Jurkat, Clone E6-1 (cell line): Measurements from ENCODE around the gene VWA5B1.
"Not testable (repeated sequence)": the region's sequence is repeated elsewhere in the genome, so short reads cannot be mapped to it uniquely, and the experiment has no call there.

Experiments
- DNase-seq: peaks from one replicate; pipeline ENCODE4 v3.0.0-alpha.2; 2011; ENCODE audit warnings: low read depth, low spot score
- H3K4me3 ChIP-seq: 2 replicates; pipeline ENCODE4 v1.5.1; 2011; ENCODE audit warnings: mild to moderate bottlenecking, low read length, control low read depth, moderate library complexity

The VWA5B1 gene

DNA sequence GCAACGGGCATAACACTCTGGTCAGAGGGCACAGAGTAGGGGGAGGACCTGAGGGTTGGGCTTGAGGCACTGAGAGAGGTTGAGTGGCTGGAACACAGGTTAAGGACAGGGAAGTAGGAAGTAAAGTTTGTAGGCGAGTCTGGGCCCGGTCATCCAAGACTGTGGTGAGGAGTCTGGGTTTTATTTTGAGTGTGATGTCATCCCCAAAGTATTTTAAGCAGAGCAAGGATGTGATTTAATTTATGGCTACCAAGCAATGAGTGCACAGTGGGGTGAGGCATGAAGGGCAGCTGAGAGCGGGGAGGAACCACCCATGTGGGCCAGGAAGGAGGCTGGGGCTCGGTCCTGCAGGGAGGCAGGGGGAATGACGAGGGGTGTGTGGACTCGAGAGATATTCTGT is 11.2 kb upstream of the VWA5B1 start:
- no peak for DNase-seq
- no peak overlapping the region for H3K4me3 ChIP-seq

DNA sequence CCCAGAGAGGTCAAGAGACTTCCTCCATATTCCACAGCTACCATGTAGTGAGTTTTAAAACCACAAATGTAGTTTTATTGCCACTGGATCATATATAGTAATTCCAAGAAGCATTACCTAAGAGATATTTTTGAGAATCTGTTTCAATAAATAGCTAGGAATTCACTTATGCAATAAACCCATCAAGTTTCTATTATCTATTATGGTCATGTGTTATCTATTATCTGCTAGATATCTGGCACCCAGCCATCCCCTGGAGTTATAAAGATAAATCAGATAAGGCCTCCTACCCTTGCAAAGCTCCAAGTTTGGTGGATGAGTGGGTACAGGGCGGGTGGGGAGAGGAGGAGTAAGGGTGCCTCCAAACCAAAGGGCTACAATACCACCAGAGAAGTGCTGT is 10.3 kb upstream of the VWA5B1 start:
- no peak overlapping the region for H3K4me3 ChIP-seq
- no peak for DNase-seq

DNA sequence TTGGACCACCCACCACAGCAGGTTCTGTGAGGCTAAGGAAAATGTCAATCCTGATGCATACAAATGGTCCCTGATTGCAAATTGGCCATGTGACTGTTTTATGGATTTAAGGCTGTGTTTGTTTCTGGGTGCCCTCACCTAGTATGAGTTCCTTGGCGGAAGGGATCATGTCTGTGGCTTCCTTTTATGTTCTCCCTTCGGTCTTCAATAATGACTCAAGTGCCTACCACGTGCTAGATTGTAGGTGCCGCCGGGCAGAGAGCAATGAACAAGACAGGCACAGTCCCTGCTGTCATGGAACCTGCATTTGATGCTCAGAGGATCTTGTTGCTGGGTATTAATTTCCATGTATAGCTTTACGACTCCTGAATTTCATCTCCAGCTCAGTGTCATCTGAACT is 9.8 kb upstream of the VWA5B1 start:
- no peak overlapping the region for H3K4me3 ChIP-seq
- DNase-seq: no peak

DNA sequence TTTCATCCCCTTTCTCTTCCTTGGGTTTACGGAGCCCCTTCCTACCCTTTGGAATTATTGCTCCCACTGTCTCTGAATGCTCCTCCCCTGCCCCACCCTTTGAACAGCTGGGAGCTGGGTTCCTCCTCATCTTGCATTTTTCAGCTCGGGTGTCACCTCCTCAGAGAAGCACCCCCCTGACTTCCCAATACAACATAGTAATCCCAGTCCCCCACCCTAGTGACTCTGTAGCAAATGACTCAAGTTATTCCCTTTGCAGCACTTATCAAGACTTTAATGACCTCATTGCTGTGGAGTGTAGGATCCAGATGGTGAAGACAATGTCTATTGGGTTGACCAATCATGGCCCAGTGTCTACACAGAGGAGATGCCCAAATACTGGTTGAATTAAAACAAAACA is 8.9 kb upstream of the VWA5B1 start:
- H3K4me3 ChIP-seq: no peak overlapping the region
- DNase-seq: no peak

DNA sequence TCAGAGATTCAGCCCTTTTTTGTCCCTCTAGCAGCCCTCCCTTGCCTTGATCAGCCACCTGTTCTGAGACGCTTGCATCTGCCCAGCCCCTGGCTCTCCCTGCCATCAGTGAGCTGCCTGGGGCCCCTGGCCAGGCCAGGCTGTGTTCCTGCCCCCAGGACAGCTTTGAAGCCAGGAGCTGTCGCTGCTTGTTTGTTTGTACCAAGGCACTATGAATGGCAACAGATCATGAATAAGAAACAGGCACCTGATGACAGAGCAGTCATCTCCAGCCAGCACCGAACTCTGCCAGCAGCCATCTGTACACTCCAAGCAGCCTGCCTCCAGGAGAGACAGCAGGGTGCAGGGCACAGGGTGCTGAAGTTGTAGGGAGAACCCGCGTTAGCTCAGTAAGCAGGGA is 8.1 kb upstream of the VWA5B1 start:
- H3K4me3 ChIP-seq: no peak overlapping the region
- no peak for DNase-seq

DNA sequence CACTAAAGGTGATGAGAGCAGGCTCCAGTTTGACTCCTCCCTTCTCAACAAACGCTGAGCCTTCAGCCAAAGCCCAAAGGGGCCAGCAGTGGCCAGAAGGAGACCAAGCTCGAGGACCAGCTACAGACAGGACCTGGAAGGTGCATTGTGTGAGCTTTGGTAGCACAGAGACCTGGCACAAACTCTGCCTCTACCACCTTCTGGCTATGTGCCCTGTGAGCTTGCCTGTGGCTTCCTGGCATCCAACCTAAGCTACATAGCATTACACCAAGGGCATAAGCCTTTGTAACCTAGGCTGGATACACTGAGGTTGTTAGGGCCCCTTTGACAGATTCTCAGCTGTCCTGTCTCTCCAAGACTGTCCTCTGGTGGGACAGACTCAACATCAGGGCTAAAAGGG is 6.6 kb upstream of the VWA5B1 start:
- H3K4me3 ChIP-seq: no peak overlapping the region
- DNase-seq: no peak

DNA sequence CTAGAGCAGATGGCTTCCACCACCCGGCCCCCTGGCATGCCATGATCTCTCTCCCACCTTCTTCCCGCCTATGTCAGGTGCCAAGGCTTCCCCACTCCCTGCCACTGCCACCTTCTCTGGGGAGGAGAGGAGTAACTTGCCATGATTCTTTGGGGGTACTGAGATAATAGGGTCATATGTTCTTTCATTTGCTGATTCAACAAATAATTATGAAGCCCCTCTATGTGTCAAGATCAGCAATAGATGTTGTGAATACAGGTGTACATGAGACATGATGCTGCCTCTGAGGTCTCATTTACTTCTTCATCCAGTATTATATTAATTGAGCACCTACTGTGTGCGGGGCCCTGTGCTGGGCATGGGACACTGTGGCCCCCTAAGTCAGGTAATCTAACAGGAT is 6.0 kb upstream of the VWA5B1 start:
- H3K4me3 ChIP-seq: no peak overlapping the region
- DNase-seq: no peak

DNA sequence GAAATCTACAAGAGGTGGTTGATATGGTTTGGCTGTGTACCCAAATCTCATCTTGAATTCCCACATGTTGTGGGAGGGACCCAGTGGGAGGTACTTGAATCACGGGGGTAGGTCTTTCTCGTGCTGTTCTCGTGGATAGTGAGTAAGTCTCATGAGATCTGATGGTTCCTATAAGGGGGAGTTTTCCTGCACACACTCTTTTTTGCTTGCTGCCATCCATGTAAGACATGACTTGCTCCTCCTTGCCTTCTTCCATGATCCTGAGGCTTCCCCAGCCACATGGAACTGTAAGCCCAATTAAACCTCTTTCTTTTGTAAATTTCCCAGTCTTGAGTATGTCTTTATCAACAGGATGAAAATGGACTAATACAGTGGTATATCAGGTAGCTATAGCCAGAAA is 5.2 kb upstream of the VWA5B1 start:
- no peak overlapping the region for H3K4me3 ChIP-seq
- no peak for DNase-seq

DNA sequence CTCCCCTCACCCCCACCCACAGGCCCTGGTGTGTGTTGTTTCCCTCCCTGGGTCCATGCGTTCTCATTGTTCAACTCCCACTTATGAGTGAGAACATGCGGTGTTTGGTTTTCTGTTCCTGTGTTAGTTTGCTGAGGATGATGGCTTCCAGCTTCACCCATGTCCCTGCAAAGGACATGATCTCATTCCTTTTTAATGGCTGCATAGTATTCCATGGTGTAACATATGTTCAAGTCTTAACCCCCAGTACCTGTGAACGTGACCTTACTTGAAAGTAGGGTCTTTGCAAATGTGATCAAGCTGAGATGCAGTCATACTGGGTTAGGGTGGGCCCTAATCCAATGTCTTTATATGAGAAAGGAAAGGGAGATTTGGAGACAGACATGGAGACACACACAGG is 3.0 kb upstream of the VWA5B1 start:
- not testable (repeated sequence) for H3K4me3 ChIP-seq, DNase-seq

DNA sequence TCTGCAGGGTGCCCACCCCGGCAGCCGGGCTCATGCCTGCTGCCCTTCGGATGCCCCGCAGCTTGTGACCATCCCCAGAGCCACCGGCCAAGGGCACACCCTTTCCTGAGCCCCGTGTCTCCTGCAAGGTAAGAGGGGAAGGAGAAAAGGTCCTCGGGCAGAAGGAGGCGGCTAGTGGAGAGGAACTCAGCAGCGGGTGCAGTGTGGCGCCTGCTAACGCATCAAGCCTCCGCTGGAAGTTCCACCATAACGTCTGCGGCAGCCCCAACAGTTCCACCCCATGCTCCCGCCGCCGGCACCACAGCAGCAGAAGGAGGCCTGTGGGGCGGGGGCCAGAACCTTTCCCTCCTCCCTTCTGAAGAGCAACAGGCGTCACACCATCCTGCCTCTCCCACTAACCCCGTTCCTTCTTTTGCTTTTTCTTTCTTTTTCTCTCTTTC is 990 bp downstream of the VWA5B1 start:
- no peak overlapping the region for H3K4me3 ChIP-seq
- no peak for DNase-seq

DNA sequence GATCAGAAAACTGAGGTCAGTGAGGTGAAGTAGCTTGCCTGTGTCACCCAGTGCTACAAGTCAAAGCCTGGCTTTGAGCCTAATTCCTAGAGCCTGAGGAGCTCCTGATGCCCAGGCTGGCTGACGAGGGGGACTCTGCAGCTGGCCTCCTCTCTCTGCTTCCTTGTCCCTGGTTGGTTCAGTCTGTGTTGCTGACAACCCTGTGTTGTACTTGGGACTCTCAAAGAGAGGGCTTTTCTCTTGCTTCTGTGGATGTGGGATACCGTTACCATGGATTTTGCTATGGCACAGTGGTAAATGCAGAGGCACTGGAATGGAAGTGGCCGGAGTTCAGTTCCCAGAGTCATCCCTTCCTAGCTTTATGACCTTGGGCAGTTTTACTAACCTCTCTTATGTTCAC is 8.0 kb downstream of the VWA5B1 start:
- DNase-seq: no peak

DNA sequence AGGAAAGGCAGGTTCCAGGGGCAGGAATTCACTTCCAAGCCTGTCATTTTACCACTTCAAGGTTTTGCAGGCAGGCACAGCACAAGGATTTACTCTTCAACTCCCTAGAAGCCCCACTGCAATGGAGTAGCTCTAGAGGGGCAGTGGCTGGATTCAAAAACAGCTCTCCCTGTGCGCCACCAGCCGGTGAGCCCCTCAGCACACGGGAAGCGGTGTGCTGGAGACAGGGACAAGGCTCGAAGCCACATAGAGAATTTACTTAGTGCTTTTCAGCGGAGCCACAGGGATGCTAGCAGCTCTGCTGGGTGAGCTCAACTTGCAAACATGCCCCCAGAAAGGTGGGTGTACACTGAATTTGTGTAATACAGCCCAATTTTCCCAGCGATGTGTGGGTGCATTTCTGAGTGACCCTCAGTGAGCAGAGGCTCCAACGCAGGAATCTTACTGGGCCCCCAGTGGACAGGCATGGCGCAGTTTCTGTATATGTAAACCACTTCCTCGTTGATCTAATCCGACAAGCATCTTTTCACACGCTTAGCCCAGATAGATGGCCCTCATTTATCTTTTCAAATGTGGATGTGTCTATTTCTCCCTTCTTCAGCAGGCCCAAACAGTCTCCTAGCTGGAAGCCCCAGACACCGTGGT is 10.9 kb downstream of the VWA5B1 start:
- no peak for DNase-seq
- H3K4me3 ChIP-seq: no peak overlapping the region

More for the DNA sequence above, 8.0 kb downstream of the VWA5B1 start:
- no peak overlapping the region for H3K4me3 ChIP-seq

DNA sequence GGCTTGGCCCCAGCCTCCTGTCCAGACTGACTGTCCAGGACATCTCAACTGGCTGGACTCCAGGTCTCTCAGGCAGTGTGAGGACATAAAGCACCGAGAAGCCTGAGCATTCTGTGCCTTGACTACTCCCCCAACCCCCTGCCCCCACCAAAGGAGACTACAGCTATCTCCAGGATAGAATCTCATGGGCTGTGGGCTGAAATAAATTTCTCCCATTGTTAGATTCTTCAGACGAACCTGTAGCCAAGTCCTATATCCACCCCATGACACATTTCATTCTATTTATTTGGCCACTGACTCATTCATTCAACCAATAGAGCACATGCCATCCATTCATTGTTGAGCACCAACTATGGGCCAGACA is 11.4 kb downstream of the VWA5B1 start:
- DNase-seq: no peak
- no peak overlapping the region for H3K4me3 ChIP-seq

DNA sequence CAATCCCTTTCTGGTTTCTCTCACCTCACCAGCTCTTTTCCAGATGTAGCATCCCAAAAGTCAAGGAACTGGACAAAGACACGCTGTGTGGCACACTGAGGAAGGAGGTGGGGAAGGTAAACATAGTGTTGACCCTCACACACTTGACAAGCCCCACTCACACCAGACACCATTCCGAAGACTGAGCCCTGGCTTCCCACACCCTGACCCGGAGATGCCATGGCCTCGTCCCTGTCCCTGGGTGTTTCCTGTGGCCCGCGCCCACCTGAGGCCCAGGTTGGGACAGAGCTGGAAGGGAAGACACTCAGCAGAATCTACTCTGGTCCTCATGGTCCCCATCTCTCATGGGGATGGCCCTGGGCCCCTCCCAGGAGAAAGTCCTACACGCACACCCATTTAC is 16.4 kb downstream of the VWA5B1 start:
- H3K4me3 ChIP-seq: no peak overlapping the region
- DNase-seq: no peak

DNA sequence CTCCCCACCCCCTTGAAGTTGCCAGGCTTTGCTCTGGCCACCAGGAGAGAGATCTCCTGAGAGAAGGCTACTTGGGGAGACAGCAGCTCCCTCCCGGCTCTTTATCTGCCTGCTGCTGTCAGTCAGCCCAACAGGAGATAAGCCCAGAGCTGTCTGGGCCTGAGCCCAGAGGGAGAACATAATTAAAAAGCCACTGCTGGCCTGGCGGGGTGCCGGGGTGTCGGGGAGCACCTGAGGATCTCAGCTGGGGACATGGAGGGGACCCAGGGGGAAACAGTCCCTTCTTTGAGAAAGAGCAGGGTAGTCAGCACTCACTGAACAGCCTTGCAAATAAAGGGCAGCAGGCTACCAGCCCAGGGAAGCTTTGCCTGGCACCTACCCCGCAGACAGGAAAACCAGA is 17.9 kb downstream of the VWA5B1 start:
- no peak for DNase-seq

DNA sequence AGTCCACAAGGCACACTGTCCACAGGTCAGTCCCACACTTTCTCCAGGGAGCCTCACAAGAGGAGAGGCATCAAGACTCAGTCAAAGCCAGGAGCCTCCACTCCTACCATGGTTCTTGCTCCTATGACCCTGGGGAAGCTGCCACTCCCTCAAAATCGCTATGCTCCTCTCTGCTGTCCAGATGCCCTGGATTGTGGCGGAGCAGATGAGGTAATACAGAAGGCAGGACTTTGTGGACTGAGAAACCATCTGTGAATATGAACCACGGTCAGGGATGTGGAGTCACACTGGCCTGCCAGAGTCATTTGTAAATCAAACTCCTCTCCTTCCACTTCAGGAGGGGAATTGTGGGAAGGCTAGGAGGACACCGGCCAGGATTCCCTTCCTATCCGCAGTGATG is 20.6 kb downstream of the VWA5B1 start:
- no peak for DNase-seq
- no peak overlapping the region for H3K4me3 ChIP-seq

More for the DNA sequence above, 17.9 kb downstream of the VWA5B1 start:
- H3K4me3 ChIP-seq: no peak overlapping the region

DNA sequence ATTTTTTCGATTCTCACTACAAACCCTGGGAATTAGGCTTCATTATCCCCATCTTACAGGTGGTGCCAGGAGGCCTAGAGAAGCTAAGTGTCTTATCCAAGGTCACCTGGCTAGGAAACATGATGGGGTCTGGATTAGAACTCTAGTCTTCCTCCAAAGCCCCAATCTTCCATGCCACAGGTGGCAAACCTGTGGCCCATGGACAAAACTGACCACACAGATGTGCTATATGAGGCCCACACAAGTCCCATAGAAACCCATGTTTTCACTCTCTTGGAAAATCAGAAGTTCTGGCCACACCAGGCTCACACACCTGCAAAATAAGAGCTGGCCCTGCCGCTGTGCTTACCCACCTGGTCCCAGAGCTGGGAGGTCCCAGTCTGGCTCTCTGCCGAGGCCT is 21.6 kb downstream of the VWA5B1 start:
- no peak for DNase-seq
- H3K4me3 ChIP-seq: no peak overlapping the region

DNA sequence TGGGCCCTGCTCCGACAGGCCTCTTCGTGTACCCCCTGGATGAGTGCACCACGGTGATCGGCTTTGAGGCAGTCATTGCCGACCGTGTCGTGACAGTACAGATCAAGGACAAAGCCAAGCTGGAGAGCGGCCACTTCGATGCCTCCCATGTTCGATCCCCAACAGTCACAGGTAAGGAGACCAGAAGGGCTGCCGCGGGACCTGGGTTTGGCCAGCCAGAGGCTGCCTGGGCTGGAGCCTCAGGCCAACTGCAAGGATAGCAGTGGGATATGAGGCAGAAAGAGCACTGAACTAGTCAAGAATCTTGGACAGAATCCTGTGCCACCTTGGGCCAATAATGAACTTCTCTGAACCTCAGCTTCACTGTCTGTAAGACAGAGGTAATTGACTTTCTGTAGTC is 22.1 kb downstream of the VWA5B1 start:
- no peak overlapping the region for H3K4me3 ChIP-seq
- DNase-seq: no peak

DNA sequence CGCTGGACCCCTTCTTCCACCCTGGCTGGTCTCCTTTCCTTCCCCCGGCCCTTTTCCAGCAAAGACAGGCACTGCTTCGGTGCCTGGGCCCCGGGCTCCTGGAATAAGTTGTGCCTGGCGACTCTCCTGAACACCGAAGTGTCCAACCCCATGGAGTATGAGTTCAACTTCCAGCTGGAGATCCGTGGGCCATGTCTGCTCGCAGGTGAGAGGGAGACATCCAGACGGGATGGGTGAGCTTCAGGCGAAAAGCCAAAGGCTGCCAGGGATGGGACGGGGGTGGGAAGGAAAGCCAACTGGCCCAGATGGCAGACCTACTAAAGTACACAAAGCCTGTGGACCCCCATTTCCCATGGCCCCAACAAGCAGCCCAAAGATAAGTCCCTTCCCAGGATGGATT is 26.8 kb downstream of the VWA5B1 start:
- DNase-seq: no peak
- H3K4me3 ChIP-seq: no peak overlapping the region

DNA sequence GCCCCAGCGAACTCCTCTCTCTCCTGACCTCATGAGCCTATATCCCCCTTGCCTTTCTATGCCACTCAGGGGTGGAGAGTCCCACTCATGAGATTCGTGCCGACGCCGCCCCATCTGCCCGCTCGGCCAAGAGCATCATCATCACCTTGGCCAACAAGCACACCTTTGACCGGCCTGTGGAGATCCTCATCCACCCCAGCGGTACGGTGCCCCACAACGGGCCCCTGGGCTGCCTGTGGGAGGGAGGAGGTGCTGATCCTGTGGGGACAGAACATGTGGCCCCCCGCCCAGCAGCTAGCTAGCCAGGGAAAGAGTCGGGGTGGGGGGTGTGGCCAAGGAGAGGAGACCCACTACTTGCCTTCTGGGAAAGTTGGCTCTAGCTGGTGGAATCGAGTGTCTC is 27.8 kb downstream of the VWA5B1 start:
- no peak for DNase-seq
- H3K4me3 ChIP-seq: no peak overlapping the region

DNA sequence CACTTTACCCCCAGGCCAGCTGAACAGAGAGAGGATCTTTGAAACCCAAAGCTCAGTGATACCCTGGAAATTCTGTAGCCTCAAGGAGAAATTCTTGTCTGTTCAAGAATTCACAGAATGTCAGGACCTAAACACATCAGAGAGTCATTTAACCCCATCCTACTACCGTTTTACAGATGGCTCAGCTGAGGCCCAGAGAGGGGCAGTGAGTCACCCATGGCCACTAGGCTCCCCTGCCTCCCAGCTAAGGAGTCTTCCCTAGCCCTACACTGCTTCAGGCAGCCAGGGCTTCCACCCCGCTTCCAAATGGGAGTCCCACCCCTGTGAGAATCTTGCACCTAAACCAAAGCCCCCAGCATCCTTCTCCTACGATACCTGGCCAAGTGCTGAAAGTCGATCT is 28.3 kb downstream of the VWA5B1 start:
- no peak for DNase-seq
- no peak overlapping the region for H3K4me3 ChIP-seq
